IPS DF 19.7 (cell line): ENCODE data around the gene ASS1.

ENCODE experiments used
- DNase-seq: peaks from one replicate; pipeline ENCODE4 v3.0.0-alpha.2; 2013; ENCODE audit warnings: low read depth, low spot score

Gene ASS1

DNA sequence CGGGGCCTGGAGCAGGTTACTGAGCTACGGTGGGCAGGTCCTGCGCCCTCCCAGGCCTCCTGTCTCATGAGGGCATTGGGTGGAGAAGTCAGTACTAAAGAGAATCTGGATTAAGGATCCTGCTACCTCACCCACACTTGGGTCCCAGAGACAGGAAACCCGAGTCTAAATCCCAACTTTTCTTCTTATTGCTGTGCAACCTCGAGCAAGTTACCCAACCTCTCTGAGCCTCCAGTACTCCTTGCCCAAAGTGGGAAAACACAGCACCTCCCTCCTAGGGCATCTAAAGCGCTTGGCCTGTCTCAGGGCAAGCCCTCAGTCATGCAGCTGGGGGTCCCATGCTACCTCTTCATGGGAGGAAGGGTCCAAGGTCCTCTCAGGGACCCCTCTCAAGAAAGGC, 28.2 kb downstream of the ASS1 start:
- DNase-seq: no peak

DNA sequence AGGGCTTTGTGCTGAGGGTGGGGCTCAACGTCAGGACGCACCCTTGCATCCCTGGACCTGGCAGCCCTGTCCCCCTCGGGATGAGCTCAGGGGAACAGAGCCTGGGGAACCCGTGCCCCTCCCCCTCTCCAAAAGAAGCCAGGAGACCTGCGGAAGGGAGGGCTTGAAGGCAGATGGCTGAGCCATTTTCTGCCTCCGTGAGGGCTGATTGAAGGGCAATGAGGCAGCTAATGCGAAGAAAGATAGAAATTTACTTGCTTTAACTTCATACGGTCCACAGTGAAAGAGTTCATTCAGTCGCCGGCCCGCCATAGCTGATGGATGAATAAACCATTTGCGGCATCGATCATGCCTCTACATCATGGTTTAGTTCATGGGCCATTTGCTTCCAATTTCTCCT, 28.8 kb downstream of the ASS1 start:
- no peak for DNase-seq

DNA sequence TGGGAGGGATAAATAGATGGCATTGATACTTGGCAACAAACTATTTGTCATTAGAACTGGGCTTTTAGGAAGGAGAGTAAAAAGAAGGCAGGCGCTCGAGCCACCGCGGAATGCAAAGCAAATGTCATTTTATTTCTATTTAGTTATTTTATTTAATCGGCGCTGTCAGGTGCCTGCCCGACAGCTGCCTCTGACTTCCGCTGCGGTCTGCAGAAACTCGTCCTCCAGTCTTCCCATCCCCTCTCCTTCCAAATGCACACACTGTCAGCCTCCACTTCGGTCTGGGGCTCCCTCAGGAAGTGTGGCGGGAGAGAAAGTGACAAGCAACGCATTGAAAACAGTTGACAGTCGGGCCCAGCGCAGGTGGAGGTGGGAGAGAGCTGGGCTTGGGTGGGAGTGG, 29.3 kb downstream of the ASS1 start:
- no peak for DNase-seq

DNA sequence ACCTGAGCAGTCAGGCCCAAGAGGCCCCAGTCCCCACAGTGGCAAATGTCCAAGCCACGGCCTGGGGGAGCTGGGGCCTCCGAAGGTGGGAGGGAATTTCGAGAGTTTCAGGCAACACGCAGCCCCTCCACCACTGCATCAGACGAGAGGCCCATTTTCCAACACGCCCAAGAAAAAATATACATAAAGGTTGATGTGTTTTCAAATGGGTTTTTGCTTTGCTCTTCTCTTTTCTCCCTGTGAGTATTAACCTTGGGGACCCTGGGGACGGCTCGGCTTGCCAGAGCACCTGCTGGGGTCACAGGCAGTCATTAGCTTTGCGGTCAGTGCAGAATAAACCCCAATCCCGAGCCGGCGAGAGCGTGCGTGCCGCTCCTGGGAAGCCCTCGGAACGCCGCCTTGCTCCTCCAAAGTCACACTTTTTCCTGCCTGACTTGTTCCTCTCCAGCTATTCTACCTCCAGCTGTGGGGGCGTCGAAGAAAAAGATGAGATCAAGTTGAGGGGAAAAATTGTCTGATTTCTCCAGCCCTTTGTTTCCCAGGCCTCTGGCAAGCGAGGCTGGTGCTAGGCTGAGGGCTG, 31.5 kb downstream of the ASS1 start:
- DNase-seq: no peak

DNA sequence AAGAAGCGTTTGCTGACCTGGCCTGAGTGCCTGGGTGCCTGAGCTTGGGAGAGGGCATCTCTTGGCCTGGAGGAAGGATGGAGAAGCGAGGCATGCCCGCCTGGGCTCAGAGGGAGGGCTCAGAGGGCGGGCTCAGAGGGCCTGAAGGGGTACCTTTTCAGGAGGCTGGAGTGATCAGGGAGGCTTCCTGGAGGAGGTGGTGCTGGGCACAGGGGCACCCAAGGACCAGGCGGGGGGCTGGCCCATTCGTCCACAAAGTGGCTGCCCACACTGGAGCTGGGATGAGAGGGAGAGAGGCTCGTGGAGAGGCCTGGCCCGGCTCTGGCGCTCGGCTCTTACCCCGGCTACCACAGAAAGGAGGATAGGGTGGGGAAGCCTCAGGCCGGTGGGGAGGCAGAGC, 32.8 kb downstream of the ASS1 start:
- no peak for DNase-seq

DNA sequence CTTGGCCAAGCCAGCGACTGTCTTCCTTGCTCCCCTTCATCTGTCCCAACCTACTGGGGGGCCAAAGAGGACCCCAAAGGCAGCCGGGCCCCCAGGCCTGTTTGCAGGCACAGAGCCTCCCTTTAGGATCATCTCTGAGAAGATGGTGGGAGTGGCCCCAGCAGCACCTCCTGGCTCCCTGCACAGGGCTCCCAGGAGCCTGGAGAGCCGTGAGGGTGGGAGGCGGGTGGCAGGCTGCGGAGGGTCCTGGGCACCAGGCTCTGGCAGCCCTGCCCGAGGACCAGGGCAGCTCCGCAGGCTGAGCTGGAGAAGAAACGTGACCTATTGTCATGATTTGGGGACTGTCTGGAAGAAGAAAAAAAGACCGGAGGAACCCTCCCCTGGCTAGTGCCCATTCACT, 33.4 kb downstream of the ASS1 start:
- DNase-seq: no peak

DNA sequence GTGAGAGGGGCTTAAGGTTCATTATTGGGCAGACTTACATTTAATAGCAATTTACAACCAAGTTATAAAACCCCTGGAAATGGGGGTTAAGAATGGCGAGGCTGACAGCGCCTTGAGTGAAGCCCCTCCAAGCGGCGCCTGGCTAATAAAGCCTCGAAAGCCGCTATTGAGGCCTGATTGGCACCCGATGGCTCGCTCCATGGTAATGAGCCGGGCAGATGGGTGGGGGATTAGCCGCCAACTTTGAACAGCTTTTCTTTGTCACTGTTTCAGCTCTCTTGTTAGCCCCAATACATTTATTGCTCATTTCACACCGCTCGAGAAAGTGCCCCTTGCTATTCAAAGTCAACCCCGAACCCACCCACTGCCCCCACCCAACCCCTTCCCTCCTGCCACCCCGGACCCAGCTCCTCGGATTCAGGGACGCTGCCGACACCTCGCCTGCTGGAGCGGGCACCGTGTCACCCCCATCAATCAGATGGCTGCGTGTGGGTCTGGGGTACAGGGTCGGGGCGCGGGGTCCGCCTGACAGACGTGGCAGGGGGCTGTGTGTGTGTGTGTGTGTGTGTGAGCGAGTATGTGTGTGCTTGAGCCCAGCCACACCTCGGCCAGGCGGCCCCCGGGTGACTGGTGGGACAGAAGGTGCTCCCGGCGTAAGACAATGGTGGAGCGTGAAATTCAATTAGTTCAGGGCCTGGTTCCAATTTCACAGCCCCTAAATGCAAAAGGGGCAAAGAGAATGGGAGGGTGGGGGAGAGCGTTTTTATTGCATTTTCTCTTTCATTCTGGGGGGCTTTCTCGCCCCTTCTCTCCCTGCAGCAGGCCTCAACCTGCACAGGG, 34.2 kb downstream of the ASS1 start:
- no peak for DNase-seq

DNA sequence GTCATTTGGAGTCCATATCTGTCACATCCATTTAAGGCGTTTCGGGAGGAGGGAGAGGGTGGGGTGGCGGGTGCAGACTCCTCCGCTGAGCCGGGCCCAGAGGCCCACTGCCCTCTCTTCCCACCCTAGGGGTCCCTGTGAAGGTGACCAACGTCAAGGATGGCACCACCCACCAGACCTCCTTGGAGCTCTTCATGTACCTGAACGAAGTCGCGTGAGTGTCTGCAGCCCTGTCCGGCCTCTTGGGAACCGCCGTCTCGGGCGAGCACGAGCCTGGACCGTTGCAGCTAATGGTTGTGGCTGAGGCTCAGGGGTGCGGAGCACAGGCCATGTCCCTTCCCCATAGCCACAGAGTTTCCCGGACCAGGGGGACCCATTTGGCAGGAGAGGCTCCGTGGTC, 34.8 kb downstream of the ASS1 start:
- no peak for DNase-seq

DNA sequence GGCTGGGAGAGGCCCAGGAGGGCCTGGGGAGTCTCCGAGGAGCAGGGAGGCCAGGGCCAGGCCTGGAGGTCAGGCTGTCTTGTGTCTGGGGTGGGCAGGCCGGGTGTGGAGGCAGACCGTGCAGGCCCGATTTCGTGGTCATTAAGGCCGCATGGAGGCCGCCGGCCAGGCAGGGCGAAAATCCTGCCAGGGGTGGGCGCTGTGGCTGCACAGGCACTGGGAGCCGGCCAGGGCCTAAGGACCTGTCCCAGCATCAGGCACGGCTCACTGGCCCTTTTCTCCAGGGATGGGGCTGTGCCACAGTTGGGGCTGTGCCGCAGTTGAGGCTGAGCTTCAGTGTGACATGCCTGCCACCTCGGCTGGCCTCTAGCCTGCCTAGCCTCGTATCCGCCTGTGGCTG, 35.9 kb downstream of the ASS1 start:
- DNase-seq: no peak

DNA sequence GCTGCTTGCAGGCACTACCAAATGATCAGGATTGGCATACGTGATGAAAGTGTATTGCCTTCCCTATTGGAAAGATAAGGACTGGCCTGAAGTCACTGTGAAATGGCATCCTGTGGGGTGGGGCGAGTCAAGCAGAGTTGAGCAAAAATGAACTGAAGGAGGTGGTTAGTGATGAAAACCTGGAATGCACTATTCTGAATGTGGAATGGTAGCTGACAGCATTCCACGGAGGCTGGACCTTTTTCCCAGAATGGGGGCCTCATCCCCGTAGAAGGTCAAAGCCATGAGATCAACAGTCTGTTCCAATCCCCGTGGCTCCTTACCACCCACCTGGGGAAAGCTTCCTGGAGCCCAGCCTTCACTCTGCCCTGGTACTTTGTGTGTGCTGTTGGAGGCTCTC, 37.7 kb downstream of the ASS1 start:
- no peak for DNase-seq

DNA sequence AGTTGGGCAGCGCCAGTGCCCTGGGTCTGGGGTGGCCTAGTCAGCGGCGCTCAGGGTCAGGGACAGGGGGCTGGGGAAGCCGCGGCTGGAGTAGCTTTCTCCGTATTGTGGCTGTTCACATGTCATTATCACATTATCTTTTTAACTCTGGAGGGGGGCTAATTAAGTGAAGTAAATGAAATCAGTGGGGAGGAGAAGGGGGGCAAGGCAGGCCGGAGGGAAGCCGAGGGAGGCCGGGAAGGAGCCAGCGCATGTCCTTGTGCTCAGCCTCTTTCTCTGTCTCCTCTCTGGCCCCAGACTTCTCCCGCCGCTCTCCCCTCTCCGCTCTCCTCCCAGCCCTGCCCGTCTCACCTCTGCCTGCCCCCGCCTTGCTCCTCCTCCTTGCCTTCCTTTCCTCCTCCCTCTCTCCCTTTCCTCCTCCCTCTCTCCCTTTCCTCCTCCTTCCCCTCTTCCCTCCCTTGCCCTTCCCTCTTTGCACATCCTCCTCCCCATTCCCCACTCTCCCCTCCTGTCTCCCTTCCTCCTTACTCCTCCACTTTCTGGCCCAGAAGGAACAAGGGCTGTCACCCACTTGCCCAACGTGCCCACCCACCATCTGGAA, 38.7 kb downstream of the ASS1 start:
- no peak for DNase-seq

DNA sequence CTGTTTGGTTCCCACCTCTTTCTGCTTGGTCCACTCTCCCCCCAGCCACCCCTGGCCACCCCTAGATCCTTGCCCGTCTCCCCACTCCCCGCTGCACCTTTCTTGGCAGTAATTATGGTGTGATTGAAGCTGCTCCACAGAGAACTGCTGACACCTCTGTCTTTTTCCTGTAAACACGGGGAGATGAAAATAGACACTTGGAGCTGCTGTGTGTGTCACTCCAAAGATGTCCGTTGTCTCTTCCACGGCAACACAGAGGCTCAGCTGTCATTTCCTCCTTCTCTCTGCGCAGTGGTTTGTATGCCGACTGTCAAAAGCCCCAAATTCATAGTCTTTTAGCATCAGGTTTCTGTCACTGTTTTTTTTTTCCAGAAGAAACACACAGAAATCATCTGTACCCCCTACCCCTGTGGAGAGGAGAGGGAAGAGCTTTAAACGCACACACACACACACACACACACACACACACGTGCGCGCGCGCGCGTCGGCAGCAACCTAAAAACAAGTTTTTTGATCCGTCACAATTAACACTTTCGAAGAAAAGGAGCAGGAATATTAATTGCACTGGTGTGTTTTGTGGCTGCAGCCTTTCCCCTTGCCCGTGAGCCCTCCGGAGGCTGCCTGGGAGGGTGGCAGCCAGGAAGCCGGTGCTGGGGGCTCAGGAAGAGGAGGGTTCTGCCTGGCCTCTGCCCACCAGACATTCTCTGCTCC, 39.8 kb downstream of the ASS1 start:
- no peak for DNase-seq

DNA sequence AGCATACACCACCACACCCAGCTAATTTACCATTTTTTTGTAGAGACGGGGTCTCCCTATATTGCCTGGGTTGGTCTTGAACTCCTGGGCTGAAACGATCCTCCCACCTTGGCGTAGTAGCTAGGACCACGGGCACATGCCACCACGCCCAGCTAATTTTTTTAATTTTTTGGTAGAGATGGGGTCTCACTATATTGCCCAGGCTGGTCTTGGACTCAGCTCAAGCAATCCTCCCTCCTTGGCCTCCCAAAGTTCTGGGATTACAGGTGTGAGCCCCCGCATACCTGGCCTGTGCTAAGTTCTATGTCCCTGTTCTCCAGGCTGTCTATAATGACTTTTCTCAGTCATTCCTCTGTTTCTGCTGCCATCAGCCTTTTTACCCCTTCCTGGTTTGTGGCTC, 41.3 kb downstream of the ASS1 start:
- DNase-seq: no peak

DNA sequence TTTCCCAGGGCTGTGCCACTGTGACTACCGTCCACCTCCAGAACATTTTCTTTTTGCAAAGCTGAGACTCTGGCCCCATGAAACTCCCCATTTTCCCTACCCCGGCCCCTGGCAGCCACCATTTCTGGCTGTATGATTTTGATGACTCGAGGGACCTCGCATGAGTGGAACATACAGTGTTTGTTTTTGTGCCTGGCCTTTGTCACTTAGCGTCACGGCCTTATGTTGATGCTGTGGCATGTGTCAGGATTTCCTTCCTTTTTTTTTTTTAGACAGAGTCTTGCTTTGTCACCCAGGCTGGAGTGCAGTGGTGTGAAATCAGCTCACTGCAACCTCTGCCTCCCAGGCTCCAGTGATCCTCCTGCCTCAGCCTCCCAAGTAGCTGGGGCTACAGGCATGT, 42.7 kb downstream of the ASS1 start:
- no peak for DNase-seq

DNA sequence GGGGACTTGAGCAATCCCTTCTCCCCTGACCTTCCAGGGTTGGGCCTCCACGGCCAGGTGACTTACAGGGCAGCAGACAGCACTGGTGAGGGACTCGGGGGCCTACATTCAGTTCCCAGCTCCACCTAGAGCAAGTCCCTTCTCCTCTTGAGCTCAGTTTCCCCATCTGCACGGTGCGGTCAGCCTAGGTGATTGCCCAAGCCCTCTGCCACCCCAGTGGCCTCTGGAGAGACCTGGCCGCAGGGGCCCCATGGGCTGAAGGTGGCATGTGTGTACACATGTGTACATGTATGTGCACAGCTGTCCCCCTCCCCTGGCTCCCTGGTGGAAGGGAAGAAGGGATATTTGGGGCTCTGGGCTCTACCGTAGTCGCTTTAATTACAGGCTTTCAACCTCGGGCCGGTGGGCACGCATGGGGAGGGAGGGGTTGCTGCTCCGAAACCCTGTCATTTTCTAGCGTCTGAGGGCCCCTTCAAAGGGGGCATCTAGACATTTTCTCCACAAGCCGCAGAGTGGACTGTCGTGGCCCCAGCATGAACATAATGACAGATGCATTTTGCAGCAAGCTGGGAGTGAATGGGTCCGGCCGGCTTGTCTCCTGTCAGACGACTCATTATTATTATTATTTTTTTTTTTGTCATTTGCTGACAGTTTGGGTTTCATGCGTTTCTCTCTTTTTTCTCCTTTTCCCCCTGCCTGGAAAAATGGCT, 44.0 kb downstream of the ASS1 start:
- DNase-seq: no peak

DNA sequence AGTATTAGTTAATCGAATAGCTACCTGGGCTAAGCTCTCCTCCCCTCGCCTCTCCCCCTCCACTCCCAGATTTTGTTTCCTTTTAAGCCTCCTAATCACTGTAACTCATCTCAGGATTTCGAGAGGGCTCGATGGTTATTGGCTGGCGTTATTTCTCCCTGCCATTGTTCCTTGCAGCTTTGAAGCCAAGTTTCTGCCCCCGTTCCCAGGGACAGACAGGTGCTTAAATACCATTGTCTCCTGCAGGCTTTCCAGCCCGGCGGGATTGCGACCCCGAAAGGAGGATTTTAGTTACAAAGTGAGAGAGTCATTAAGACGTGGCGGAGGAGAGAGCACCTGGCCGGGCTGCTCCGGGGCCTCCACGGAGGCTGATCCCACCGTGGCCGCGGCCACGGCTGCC, 46.2 kb downstream of the ASS1 start:
- no peak for DNase-seq

DNA sequence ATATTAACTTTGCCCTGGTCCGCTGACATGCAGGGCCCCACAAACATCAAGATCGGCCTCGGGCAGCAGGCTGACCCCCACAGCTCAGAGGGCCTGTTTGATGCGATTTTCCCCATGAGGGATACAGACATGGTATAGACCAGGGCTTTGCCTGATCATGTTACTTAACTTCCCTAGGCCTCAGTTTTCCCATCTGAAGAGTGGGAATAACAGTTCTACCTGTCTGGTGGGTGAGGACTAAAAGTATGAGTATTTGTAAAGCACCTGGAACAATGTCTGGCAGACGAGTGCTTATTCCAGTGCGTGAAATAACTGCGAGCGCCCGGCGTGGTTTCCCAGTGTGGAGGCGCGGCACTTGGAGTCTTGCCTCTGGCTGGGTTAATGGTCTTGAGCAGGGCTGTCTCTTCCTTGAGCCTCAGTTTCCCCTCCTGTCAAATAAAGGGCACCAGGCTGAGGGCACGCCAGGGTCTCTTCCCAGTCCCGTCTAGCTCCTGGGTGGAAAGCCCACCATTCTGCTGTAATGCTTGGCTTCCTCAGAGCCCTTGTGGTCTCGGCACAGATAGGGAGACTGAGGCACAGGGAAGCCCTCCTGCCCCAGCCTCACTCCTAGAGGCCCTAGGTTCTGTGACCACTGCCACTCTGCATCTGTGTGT, 47.2 kb downstream of the ASS1 start:
- DNase-seq: no peak

DNA sequence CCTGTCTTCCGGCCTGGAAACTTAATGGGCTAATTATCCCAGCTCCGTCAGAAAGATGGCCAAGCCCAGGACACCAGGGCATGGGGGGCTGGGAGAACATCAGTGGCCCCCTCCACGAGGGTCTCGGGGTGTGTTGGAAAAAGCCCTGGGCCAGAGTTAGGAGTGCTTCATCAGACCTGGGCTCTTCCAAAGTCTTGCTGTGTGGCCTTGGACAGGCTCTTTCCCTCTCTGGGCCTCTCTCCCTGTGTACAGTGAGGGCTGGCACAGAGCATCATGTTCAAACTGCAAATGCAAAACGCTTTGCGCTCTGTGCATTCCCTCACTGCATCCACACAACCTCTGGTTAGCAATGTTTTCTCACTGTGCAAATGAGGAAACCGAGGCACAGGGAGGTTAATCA, 48.3 kb downstream of the ASS1 start:
- no peak for DNase-seq

DNA sequence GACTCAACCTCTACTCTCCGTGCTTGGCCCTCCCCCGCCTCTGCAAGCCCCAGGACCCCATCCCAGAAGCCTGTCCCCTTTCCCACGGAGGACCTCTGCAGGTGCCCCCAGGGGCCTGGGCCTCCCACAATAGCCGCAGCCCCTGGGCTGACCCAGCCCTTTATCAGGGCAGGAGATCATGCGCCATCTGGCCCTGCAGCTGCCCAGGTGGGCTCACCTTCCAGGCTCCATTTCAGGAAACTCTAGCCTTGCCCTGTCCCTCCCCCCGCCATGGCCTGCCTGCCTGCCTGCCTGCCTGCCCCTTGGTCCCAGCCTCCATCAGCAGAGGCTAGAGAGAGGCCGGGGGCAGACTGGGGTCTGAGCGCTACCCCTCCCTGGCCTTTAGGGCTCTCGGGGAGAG, 48.7 kb downstream of the ASS1 start:
- no peak for DNase-seq

DNA sequence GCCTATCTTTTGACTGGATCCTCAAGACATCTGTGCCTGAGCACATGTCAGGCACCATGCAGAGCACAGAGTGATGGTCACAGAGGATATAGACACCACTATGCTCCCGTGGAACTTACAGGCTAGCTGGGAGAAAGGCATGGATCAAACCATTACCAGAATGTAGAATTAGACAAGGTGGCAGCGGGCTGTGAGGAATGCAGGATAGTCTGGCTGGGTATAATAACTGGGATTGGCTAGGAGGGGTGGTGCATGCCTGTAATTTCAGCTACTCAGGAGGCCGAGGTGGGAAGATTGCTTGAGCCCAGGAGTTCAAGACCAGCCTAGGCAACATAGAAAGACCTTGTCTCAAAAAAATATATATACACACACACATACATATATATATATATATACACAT, 50.3 kb downstream of the ASS1 start:
- DNase-seq: no peak

DNA sequence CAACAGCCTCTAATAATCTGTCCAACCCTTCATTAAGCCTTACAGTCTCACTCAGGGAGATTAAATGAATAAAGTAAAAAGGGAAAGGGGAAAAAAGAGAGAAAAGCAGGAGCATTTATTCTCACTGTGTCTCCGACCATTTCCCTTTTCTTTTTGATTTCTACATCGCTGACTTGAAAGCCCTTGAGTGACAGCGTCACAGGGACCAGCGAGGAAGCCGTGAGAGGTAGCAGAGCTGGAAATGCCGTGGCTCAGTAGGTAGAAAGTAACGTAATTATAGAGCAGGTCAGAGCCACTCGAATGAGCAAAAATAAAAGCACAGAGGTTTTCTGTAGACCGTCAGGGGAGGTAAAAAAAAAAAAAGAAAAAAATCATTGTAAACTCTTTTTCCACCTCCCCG, 52.4 kb downstream of the ASS1 start:
- no peak for DNase-seq
